Nephron progenitor cell (in vitro differentiated cells): ENCODE data around the gene CFAP157.
A peak's percentile ranks its signal among the peaks of the same experiment; 100 is the strongest.

Experiments used
- DNase-seq: peaks from one replicate; pipeline ENCODE4 v3.0.0; 2021
- H3K27ac Mint-ChIP-seq: 2 replicates; pipeline ENCODE4 v1.8.0; 2021; ENCODE audit warnings: mild to moderate bottlenecking, moderate library complexity, mixed read lengths
- H3K27me3 Mint-ChIP-seq: 2 replicates; pipeline ENCODE4 v1.8.0; 2021; ENCODE audit warnings: mild to moderate bottlenecking, low read depth, mixed read lengths; ENCODE audit not compliant: poor library complexity
- H3K36me3 Mint-ChIP-seq: 2 replicates; pipeline ENCODE4 v1.8.0; 2021; ENCODE audit warnings: low read depth, mixed read lengths
- H3K4me1 Mint-ChIP-seq: 2 replicates; pipeline ENCODE4 v1.8.0; 2021; ENCODE audit warnings: mixed read lengths
- H3K4me3 Mint-ChIP-seq: 2 replicates; pipeline ENCODE4 v1.8.0; 2021; ENCODE audit warnings: mild to moderate bottlenecking, moderate library complexity, mixed read lengths
- H3K9me3 Mint-ChIP-seq: 2 replicates; pipeline ENCODE4 v1.8.0; 2021; ENCODE audit warnings: mild to moderate bottlenecking, moderate library complexity, mixed read lengths
- TF ChIP-seq, protein P1 (sequence below): fragments of 200-600 bp; sonication (generic); IDR thresholded peaks from 2 replicates; pipeline ENCODE4 v1.5.0; 2021; ENCODE audit warnings: antibody characterized with exemption

CFAP157 gene

DNA sequence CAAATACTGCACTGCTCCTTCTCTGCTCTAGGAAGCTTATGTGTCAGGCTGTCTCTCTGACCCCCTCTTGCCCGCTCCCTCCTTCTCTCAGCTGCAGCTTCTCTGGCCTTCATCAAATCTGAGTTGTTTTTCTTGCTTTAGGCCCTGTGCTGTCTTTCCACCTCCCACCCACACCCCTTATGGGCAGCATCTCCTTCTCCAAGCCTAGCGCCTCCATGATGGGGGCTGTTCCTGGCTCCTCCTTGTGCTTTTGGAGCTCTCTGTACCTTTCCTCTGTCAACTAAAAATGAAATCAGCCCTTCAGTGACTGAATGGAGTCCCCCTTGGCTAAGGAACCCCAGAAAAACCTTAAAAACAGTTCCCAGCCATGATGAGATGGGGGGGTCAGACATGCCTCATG lies 6.6 kb upstream of the CFAP157 start:
- no peaks in the 10 kb centered on the region for H3K36me3 Mint-ChIP-seq
- H3K27ac Mint-ChIP-seq: peak overlapping the region; percentile 84
- peaks cover 52% of the 10 kb centered on the region for H3K4me1 Mint-ChIP-seq
- no peak for DNase-seq
- H3K4me3 Mint-ChIP-seq: peak overlapping the region; percentile 4
- H3K9me3 Mint-ChIP-seq: no peaks in the 10 kb centered on the region
- TF ChIP-seq, protein P1, sequence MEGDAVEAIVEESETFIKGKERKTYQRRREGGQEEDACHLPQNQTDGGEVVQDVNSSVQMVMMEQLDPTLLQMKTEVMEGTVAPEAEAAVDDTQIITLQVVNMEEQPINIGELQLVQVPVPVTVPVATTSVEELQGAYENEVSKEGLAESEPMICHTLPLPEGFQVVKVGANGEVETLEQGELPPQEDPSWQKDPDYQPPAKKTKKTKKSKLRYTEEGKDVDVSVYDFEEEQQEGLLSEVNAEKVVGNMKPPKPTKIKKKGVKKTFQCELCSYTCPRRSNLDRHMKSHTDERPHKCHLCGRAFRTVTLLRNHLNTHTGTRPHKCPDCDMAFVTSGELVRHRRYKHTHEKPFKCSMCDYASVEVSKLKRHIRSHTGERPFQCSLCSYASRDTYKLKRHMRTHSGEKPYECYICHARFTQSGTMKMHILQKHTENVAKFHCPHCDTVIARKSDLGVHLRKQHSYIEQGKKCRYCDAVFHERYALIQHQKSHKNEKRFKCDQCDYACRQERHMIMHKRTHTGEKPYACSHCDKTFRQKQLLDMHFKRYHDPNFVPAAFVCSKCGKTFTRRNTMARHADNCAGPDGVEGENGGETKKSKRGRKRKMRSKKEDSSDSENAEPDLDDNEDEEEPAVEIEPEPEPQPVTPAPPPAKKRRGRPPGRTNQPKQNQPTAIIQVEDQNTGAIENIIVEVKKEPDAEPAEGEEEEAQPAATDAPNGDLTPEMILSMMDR: no peak
- peaks cover 5% of the 10 kb centered on the region for H3K27me3 Mint-ChIP-seq

GRCh38 chr9:127700594-127701255 lies 6.1 kb upstream of the CFAP157 start:
- no peaks in the 10 kb centered on the region for H3K9me3 Mint-ChIP-seq

DNA sequence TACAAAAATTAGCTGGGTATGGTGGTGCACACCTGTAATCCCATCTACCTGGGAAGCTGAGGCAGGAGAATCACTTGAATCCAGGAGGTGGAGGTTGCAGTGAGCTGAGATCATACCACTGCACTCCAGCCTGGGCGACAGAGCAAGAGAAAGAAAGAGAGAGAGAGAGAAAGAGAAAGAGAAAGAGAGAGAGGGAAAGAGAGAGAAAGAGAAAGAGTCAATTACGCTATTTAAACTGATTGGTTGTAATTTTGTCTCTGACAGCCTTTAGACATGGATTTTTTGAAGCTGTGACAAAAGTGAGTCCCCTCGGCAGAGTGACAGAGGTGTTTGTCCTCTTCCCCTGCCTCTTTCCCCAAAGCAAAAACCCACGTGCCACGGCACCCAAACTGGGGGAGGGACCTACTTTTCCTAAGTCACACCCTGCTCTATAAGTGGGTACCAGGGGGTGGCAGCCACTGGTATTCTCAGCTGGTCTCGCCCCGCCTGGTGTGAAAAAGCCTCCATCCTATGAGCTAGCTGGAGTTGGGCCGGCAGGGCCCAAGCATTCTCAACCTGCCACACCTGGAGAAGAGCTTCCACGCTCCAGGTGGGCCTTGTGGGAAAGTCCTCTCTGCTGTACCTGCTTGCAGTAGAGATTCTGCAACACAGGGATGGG lies 3.4 kb upstream of the CFAP157 start:
- peak overlapping the region; percentile 60 for H3K27ac Mint-ChIP-seq
- H3K4me1 Mint-ChIP-seq: peaks cover 72% of the 10 kb centered on the region
- no peaks in the 10 kb centered on the region for H3K36me3 Mint-ChIP-seq
- H3K4me3 Mint-ChIP-seq: no peak overlapping the region
- H3K9me3 Mint-ChIP-seq: peaks cover under 1% of the 10 kb centered on the region
- TF ChIP-seq, protein P1: no peak
- peaks cover 5% of the 10 kb centered on the region for H3K27me3 Mint-ChIP-seq
- DNase-seq: no peak

More at GRCh38 chr9:127700594-127701255, 6.1 kb upstream of the CFAP157 start:
- TF ChIP-seq, protein P1: no peak
- H3K27me3 Mint-ChIP-seq: peaks cover 5% of the 10 kb centered on the region
- H3K36me3 Mint-ChIP-seq: no peaks in the 10 kb centered on the region
- no peak overlapping the region for H3K27ac Mint-ChIP-seq
- H3K4me1 Mint-ChIP-seq: peaks cover 58% of the 10 kb centered on the region
- DNase-seq: no peak
- H3K4me3 Mint-ChIP-seq: no peak overlapping the region

DNA sequence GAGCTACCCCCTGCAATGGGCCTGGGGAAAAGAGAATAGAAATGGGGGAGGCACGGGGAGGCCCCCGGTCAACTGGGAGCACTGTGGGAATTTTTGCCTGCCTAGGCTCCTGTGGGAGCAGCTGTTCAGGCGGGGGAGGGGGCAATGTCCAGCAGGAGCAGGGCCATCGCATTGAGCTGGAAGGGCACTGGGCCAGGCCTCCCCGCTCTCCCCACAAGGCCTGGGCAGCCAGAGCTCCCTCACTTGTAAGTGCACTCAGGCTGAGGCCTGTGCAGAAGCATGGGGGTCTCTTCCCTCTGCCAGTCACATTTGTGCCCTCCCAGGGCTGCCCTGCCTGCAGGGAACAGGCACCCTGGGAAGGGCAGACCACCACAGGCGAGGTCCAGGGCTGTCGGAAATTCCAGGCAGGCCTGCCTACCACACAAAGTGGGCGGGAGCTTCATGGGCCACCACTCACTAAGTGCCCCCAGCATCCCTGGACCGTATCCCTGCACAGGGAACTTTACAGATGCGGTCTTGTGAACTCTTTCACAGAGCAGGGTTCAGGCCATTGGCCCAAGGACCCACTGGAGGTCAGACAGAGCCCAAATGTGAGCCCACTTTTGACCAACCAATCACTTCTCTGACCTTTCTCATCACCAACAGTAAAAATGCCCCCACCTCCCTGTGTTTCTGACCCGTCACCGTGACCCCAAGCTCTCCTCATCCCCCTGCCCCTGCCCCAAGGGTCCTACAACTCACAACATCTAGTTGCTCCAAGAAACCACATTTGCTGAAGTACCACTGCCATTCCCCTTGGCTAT lies 1.0 kb upstream of the CFAP157 start:
- H3K27me3 Mint-ChIP-seq: peaks cover 16% of the 10 kb centered on the region
- TF ChIP-seq, protein P1: no peak
- no peak for DNase-seq
- peaks cover 64% of the 10 kb centered on the region for H3K4me1 Mint-ChIP-seq
- peaks cover 7% of the 10 kb centered on the region for H3K9me3 Mint-ChIP-seq
- H3K4me3 Mint-ChIP-seq: peak overlapping the region; percentile 47
- peak overlapping the region; percentile 96 for H3K27ac Mint-ChIP-seq
- H3K36me3 Mint-ChIP-seq: no peaks in the 10 kb centered on the region

GRCh38 chr9:127707766-127708165 lies 978 bp downstream of the CFAP157 start:
- no peak for DNase-seq
- Mint-ChIP-seq H3K4me1 (peaks cover 65% of the 10 kb centered on the region), H3K36me3 (no peaks in the 10 kb centered on the region), H3K27me3 (peaks cover 20% of the 10 kb centered on the region), H3K27ac (no peak overlapping the region), H3K4me3 (no peak overlapping the region), H3K9me3 (peaks cover 7% of the 10 kb centered on the region)
- TF ChIP-seq, protein P1: no peak
